ENCODE data around the gene TMOD4.

TMOD4 gene

DNA sequence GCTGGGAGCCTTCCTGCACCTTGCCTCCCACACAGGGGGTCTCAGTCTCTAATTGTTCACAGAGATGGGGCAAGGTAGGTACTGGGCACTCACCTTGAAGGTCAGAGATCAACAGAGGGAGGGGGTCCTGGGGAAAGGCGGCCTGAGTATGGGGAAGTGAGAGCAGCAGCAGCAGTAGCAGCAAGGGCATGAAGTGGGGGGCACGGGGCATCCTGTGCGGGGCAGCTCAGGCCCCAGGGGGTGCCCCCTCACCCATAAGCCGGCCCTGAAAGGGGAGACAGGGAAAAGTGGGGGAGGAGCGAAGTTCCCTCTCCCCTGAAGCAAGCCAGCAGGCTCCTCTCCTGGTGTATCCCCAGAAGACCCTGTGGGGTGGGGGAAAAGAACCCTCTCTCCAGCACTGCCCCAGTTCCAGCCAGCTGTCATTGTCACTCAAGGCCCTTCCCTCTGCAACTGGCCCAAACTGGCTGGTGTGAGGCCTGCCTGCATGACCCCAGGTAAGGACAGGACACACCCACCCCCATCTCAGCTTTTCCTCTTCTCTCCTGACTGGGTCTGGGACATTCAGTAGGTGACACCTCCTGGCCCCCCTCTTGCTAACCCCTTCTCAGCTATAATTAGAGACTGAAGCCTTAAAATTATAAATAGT, 33.2 kb downstream of the TMOD4 start:
- DNase-seq = no peak

DNA sequence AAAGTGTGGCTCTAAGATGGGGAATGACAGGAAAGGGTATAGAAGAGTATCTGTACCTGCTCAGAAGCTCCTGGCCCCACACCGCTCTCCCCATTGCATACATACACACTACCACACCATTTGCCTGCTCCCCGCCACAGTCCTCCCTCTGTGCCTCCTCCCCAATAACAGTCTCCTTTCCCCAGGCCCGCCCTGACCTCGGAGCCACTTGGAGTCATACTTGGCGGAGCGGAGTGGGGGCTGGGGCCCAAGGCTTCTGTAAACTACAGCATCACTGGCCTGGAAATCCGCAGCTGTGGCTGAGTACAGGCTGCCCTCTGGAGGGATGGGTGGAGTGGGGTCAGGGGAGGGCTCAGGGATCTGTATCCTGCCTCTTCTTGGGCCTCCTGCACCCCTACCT, 38.0 kb downstream of the TMOD4 start:
- no peak for DNase-seq

- DNase-seq = no peak
Measured at GRCh38 chr1:151135433-151136385, 40.1 kb downstream of the TMOD4 start.

- no peak for DNase-seq
Measured at GRCh38 chr1:151134991-151135390, 40.8 kb downstream of the TMOD4 start.

DNA sequence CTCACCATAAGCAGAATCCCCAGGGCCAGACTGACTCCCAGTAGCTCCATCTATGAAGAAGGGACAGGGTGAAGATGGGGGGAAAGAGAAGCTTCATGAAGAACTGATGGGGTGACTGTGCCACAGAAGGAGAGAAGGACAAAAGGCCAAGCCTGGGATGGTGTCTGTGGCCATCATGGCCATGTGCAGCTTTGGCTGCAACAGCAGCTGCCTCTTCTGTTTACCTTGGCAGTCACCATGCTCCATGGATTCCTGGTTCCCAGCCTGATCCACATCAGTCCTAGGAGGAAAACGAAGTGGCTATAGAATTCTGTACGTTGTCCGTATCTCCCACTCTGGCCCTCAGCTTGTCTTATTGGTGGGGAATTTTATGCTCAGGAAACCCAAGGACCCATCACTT, 41.4 kb downstream of the TMOD4 start:
- no peak for DNase-seq

DNA sequence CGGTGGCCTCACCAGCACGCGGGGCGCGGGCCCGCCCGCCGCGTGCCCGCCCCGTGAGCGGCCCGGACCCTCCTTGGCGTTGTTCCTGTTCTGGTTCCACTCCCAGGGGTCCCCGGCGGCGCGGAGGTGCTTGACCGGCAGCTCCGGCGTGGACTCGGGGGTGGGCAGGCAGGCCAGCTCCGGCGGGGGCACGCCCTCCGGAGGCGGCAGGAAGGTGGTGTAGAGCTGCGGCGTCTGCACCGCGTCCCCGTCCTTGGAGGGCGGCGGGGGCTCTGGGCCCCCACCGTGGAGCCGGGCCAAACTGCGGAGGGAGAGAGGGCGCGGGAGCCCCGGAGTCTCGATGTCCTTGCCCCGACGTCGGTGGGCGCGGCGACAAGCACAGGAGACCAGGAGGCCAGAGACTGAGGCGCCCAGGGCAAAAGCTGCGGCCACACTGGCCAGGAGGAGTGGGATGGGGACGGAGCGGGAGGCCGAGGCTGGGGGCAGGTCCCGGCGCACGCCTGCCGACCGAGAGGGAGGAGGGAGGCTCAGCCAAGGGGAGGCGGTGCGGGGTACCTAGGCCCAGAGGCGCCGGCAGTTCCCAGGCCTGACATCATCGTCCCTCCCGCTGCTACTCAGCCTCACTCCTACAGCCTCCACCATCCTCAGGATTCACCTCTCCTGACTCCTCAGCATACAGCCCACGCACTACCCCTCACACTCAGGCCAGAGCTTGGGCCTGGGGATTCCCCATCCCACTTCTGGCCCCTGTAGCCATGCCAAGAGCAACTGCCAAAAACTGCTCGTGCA, 42.6 kb downstream of the TMOD4 start:
- DNase-seq = no peak

GRCh38 chr1:151132335-151133017, 43.3 kb downstream of the TMOD4 start:
- DNase-seq = no peak

DNA sequence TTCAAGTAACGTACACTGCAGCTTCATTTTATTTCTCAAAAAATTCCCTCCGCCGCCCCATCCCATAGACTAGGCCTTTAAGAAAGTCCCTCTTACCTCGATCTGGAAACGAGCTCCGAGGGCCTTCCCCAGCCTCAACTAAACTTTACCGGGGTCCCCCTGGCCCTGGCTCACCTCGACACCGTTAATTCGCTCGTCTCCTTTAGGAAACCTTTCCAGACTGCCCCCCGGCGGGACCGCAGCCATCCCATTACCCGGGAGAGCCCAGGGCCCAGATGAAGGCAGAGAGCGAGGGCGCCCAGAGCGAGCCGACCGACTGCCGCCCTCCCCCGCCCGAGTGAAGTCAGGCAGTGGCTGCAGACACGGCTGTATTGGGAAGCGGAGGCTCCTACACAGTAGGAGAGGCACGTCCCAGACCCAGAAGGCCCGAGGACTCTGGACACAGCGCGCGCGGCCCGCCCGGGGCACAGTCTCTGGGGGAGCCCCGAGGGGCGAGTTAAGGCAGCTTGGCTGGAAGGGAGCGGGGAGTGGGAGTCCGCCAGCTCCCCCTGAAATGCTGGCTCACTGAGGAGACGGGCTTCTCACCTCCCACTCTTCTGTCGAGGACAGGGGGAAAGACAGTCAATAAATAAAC, 44.0 kb downstream of the TMOD4 start:
- no peak for DNase-seq

DNA sequence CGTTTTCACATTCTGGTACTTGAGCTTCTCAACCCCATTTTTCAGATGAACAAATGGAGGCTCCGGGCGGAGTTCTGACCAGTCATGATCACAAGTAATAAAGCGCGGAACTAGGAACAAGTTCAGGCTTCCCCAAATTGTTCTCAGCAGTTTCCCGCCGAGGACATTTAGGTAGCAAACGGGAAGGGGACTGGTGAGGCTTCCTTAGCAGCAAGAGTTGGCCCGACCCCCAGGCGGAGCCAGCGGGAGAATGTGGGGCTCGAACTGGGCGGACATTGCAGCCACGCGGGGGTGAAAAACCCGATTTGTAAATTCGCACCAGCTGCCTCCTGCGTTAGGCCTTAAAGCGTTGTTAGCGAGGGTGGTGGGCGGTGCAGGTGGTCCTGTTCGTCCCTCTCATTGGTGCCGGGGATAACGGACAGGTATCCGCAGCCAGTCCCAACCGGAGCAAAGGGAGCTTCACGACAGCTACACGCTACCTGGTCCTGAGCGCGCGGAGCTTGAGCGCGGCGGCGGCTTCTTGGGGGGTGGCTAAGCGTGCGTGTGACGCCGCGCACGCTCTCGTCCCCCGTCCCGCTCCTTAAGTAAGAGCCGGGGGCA, 44.7 kb downstream of the TMOD4 start:
- DNase-seq = peak; percentile 89

DNA sequence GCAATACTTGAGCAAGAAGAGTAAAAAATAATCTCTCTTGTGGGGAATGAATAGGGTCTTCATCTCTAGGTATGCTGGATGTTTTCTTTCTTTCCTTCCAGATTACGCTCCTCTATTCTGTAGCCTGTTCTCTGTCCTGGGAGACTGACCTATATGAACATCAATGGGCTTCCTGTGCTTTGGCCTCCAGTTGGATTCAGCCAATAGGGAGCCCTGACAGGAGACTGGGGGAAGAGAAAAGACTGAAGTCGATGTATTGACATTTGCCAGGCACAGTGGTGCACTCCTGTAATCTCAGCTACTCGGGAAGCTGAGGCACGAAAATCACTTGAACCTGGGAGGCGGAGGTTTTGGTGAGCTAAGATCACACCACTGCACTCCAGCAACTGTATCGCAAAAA, 47.0 kb downstream of the TMOD4 start:
- DNase-seq = no peak

GRCh38 chr1:151124763-151125403, 50.9 kb downstream of the TMOD4 start:
- no peak for DNase-seq

All from DMS79 treated with DMSO at 0.1 percent for 48 hours (cell line).